D721Med (cell line): ENCODE data around the gene NR3C2.

ENCODE experiments used
- DNase-seq: peaks from one replicate; pipeline ENCODE4 v3.0.0; 2011; ENCODE audit warnings: low spot score; ENCODE audit not compliant: insufficient read length
- FAIRE-seq: peaks from 2 replicates; lab custom pipeline; 2011; peaks lifted over from hg19 to GRCh38; lab: Jason Lieb, UNC
- TF ChIP-seq, protein P1 (sequence below): IDR thresholded peaks from 2 replicates; pipeline ENCODE4 v1.5.1; 2012; ENCODE audit warnings: mild to moderate bottlenecking, control low read depth; ENCODE audit not compliant: insufficient read depth; ENCODE audit errors: missing control alignments

NR3C2 gene

DNA sequence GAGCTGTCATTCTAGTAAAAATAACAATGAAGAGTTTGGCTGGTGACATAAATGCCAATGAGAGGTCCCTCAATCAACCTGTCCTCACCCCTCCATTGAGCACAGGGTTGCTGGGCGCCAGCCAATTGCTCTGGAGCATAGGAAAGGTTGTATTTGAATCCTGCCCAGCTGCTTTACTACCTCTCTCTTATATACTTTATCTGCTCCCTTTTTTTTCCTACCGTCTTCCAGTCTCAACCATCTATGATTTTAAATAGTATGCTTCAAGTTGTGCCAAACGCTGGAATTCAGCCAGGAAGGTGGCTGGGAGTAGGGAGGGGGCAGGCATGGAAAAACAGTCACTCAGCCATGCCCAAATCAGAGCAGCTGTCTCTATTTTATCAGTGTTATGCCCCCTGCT is 153.8 kb downstream of the NR3C2 start:
- no peak for DNase-seq

DNA sequence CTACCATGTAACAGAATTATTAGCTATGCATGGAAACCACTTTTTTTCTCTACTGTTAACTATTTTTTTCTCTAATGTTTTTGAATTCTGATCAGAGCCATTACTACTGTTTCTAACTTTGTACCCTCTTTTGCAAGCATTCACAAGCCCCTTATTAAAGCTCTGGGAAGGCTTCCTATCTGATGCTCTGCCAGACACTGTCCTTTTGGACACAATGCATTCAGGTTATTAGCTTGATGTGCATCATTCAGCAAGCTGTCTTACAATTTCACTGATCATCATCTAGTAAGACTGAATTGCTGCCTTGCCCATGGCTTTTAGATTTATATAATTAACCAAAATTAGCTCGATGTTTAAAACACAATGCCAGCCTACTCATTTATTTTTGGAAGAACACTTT is 155.1 kb downstream of the NR3C2 start:
- TF ChIP-seq, protein P1, sequence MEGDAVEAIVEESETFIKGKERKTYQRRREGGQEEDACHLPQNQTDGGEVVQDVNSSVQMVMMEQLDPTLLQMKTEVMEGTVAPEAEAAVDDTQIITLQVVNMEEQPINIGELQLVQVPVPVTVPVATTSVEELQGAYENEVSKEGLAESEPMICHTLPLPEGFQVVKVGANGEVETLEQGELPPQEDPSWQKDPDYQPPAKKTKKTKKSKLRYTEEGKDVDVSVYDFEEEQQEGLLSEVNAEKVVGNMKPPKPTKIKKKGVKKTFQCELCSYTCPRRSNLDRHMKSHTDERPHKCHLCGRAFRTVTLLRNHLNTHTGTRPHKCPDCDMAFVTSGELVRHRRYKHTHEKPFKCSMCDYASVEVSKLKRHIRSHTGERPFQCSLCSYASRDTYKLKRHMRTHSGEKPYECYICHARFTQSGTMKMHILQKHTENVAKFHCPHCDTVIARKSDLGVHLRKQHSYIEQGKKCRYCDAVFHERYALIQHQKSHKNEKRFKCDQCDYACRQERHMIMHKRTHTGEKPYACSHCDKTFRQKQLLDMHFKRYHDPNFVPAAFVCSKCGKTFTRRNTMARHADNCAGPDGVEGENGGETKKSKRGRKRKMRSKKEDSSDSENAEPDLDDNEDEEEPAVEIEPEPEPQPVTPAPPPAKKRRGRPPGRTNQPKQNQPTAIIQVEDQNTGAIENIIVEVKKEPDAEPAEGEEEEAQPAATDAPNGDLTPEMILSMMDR, result no peak
- no peak for DNase-seq
- FAIRE-seq, result no peak

More for the DNA sequence above, 153.8 kb downstream of the NR3C2 start:
- no peak for FAIRE-seq
- TF ChIP-seq, protein P1, result no peak

DNA sequence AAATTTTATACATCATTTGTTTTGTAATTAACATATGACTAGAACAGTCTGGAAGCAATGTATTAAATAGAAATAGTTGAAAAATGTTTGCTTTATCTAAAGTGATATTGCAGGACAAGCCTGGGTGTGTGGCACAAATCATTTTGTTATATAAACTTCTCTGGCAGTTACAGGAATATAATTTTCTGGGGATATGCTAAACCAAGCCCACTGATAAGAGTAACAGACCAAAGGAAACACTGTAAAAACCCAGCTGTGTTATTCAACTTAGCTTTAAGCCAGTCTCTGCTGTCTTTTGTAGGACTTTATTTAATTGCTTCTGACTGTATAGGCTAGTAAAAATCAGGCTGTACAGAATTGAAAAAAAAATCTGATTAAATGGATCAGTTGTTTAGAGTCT is 156.2 kb downstream of the NR3C2 start:
- FAIRE-seq, result no peak
- DNase-seq, result no peak
- TF ChIP-seq, protein P1, result no peak

DNA sequence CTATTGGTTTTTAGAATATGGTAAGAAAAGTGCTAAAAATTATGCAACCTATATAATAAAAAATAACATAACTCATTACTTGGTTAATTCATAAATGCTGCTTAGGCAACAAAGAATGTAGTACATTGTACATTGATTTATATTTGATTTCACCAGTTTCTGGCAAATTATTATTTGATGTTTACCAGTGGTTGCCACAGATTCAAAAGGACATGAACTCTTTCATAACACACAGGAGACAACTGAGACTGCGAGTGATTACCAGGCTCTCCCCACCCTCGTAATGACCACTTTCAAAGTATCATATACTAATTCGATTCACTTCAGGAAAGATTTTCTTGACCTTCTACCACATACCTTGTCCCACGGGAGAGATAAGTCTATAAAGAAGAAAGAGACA is 158.5 kb downstream of the NR3C2 start:
- DNase-seq (no peak), FAIRE-seq (no peak)
- TF ChIP-seq, protein P1, result no peak

DNA sequence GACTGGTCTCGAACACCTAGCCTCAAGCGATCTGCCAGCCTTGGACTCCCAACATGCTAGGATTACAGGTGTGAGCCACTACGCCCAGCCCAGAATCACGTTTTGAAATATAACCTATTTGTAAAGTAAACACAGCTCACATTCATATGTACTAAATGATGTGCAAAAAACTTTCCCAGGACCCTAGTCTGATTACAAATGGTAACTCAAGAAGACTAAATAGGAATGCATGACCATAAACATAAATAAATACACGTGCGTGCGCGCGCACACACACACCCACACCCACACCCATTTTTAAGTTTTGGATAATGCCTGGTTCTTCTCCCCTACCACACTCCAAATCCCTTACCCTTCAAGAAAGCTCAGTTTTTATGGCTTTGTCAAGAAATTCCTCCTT is 163.9 kb downstream of the NR3C2 start:
- no peak for DNase-seq
- FAIRE-seq, result no peak
- TF ChIP-seq, protein P1, result no peak

DNA sequence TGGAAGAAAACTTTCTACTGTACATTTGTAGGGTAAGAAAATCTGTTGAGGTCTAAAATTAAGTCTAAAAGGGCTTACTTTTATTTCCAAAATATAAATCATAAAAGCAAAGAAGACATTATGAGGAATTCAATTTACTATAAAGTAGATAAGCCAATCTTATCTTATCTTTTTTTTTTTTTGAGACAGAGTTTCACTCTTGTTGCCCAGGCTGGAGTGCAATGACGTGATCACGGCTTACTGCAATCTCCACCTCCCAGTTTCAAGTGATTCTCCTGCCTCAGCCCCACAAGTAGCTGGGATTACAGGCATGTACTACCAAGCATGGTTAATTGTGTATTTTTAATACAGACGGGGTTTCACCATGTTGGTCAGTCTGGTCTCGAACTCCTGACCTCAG is 166.9 kb downstream of the NR3C2 start:
- DNase-seq (no peak), FAIRE-seq (no peak)
- TF ChIP-seq, protein P1, result no peak

DNA sequence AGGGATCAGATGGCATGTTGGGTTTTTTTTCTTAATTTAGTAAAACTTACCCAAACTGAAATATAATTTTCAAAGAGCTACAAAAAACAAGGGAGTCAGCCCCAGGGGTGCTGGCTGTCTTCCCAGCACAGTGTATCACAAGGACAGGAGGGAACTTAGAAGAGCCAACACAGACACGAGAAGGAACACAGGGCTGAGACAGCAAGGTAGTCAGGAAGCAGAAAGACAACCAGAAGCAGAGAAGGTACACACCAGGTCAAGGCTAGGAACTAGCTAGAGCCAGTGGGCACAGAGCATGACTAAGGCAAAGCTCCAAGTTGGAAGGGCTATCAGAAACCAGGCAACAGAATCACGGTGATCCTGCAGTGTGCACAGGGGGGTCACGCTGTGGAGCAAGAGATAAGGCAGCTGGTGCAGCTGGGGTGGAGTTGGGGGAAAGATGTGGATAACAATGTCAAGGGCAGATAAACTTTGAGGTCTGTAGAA is 168.7 kb downstream of the NR3C2 start:
- DNase-seq (no peak), FAIRE-seq (no peak)
- TF ChIP-seq, protein P1, result no peak
